ENCODE data around the gene KCNT1. TPM values are rescaled to one million over a fixed set of nuclear protein-coding genes. Genes with fewer than 3 reads are reported as not detected.
"Not testable (repeated sequence)": the region's sequence is repeated elsewhere in the genome, so short reads cannot be mapped to it uniquely, and the experiment has no call there.

Gene KCNT1
- not detected in 2 replicates for total RNA-seq

DNA sequence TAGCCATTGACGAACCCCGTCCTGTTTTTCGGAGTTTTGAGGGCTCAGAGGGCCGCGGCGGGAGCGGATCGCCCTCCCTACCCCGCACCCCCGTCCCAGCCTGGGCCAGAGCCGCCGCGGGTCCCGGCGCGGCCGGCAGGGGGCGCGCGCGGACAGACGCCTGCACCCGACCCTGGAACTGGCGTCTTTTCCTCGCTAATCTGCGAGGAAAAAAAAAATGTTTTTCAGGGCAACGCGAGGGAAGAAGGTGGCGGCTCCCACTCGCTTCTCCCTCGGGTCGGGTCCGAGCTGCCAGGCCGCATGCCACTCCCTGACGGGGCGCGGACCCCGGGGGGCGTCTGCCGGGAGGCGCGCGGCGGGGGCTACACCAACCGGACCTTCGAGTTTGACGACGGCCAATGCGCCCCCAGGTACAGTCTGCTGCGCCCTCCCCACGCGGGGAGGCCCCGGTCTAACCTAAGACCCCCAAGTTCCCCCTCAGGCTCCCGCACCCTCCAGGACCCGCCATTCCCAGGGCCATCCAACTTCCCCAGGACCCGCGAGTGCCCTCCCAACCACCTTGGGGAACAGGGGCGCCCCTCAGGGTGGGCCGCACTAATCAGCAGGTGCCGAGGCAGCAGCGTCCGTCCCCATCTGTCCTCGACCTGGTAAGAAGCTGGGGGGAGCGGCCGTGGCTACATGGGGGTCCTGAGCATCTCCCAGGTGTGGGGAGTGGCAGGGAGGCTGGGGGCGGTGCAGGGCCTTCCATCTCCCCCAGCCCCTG lies at the start of gene KCNT1:
Gene KCNT1 (plus strand): TSS at position 227 of the 763 bp plus-strand sequence. CDS start 74 bp downstream, at position 301.
- DNase-seq, result peak; percentile 62

DNA sequence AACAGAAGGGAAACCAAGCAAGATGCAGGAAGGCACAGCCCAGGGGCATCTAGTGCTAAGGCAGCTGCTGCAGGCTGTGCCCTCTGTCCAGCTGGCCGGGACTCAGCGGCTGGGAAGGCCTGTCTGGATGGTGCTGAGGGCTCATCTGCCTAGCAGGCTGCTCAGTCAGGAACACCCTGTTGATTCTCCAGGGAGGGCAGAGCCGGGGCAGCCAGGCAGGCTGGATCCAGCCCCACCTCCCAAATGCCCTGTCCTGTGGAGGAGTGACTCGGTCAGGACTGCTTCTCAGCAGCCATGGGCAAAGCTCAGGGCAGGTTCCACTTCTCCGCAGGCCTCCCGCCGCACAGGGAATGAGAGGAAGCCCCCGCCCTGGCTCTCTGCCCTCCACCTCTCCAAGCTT lies 46.7 kb upstream of the KCNT1 start:
- DNase-seq, result no peak

DNA sequence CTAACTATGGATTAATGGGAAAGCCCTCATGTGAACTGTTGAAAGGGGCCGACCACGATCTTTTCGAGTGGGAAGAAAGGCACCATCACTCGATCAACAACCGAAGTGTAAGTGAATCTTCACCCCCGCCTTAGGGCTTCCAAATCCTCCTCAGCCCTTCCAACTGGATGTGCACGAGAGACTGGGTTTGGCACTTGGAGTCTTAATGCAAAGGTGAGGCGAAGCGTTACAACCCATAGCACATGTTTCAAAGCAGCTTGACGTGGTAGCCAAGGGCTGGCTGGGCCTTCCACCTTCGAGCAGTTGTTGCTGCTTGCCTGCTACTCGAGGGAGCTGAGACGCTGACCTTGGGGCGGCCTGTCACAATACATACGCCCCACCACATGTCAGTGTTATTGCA lies 44.6 kb upstream of the KCNT1 start:
- no peak for DNase-seq

DNA sequence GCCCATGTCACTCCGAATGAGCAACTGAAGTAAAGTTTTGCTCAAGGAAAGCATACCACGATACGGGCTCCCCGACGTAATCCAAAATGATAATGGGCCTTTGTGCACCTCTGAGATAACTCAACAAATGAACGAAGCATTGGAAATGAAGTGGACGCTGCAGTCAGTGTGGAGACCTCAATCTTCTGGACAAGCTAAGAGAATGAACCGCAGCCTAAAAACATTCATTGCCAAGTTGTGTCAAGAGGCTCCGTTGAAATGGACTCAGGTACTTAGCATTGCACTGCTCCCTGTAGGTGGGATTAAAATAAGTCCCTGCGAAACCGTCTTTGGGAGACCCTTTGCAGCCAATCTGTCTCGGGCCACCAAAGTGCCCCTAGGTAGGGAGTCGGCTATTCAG lies 42.7 kb upstream of the KCNT1 start:
- no peak for DNase-seq

DNA sequence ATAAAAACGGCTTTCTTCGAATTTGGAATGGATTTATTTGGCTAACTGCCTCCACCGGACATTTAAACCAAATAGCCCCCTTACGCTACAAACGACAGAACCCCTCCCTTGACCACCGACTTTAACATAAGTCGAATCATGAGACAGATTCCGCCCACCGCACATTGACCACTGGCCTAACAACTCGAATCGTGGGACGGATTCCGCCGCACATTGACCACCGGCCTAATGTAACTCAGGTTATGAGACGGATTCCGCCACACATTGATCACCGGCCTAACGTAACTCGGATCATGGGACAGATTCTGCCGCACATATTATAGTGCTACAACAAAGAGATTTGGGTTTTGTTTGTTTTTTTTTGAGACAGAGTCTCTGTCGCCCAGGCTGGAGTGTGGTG lies 41.6 kb upstream of the KCNT1 start:
- DNase-seq, result no peak

DNA sequence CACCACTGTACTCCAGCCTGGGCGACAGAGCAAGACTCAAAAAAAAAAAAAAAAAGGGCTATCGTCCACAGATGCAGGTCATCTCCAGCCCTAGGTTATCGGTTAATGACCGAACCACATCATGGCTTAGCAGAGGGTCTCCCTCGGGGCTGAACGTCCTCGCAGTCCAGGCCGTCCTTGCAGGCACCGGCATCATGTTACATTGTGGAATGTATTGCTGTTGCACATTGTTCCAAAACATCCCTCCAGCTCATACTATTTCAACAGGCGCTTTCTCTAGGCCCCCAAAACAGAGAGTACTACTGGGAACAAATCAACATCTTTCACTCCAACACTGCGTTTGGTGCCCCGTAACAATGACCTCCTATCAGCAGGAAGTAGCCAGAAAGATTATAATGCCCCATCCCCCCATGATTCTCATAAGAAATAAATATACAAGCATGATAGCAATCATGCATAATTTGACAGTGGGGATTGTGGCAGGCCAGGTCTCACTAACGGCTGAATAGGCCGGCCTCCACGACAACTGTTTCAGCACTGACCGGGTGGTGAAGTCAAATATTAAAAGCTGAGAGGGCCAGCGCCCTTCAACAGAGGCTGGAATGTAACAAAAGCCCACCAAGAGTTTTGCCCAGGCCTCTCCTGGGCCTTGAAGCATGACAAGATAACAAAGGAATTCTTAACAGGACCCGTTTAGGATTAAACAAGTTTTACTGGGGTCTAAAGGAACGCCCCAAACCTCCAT lies 40.0 kb upstream of the KCNT1 start:
- DNase-seq, result no peak

DNA sequence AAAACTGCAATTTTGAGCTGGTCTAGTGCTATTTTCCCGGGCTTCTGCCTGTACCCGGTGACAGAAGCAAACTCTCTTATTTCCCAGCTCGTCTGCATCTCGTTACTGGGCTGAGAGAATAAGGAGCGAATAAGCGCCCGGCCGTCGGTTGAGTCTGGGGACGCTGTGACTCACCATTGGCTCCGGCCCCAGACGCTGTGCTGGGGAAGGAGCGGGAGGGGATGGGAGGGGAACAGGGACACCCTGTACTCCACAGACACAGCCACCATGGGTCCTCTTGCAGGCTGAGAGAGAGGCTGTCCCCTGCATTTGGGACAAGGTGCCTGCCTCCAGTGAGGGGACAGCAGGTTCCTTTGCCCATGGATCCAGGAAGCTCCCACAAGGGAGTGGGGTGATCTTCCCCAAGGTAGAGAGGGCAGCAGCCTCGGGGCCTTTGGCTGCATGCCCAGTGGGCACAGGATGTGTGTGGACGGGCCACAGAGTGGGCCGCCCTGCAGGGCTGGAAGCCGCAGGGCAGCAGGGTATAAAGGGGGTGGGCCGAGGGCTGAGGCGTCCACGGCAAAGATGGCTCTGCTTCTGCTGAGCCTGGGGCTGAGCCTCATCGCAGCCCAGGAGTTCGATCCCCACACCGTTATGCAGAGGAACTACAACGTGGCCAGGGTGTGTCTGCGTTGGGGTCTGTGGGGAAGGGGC lies 39.1 kb upstream of the KCNT1 start, which contains the start of gene LCN9:
Gene LCN9 (plus strand): TSS at position 552 of the 693 bp plus-strand sequence. CDS start 13 bp downstream, at position 565.
- DNase-seq, result peak; percentile 5

DNA sequence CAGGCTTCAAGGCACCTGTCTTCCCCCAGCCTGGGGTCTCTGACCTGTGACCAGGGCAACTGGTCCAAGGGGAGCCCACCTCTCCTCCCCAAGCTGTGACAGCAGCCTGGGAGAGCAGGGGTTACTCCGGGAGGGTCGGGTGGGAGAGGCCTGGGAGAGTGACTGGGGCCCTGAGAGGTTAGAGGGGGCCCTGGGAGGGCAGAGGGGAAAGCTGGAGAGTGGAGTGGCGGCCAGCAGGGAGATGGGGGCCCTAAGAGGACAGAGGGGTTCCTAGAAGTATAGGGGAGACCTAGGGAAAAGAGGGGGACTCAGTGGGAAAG lies 38.6 kb upstream of the KCNT1 start:
- no peak for DNase-seq

DNA sequence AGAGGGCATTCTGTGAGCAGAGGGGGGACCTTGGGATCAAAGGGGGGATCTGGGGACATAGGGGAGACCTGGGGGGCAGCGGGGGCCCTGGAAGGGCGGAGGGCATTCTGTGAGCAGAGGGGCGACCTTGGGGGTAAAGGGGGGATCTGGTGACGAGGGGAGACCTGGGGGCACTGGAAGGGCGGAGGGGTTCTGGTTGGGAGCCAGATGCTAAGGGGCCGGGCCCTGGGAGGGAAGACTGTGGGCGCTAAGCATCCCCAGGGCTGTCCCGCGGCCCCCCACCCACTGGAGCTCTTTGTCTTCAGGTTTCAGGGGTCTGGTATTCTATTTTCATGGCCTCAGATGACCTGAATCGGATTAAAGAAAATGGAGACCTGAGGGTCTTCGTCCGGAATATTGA lies 38.1 kb upstream of the KCNT1 start:
- DNase-seq, result no peak

DNA sequence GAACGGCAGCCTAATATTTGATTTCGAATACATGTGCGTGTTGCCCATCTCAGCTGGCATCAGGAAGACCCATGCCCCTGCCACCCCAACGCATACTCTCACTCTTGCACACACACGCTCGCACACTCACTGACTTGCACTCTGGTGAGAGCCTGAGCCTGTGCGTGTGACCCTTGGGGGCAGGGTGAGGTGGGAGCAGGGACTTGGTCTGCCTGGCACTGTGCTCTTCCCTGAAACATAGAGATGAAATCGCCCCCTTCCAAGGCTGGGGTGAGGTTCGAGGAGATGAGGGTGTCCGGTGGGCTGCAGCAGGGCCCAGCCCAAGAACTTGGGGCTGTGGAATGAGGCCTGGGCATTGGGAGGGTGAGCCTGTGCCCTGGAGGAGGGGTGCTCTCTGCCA lies 37.7 kb upstream of the KCNT1 start:
- DNase-seq, result no peak

DNA sequence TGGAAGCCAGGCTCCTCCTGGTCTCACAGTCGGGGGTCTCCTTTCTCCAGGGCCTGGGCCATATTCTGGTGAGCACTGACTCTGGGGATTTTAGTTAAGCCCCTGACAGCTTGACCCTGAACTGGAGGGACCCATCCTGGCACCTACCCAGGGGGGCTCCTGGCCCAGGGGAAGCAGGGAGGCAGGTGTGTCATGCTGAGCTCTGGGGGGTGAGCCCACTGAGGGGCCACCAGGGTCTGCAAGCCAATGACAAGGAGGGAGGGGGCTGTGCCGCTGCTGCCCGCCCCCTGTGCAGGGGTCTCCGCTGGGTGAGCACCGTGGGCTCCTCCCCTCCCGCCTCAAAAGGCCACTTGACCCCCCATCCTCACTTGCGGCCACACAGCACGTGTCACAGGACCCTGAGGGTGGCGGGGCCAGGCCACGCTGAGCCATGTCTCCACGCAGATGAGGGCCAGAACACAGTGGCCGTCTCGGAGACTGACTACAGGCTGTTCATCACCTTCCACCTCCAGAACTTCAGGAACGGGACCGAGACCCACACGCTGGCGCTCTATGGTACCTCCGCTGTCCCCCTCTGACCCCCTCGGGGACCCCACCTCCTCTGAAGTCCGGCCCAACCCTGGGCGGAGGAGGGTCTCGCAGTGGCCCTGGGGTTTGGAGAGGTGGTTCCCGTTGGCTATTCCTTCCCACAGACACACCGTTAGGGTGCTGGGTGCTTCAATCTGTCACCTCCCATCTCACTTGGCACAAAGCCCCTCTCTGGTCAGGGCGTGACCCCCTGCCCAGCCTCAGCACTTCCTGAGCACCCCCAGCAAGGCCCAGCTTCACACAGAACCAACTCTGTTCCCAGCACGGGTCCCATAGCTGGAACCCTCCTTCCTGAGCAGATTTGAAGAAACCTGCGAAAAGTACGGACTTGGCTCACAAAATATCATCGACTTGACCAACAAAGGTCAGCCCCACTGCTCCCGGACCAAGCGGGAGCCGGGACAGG lies 36.9 kb upstream of the KCNT1 start:
- no peak for DNase-seq

DNA sequence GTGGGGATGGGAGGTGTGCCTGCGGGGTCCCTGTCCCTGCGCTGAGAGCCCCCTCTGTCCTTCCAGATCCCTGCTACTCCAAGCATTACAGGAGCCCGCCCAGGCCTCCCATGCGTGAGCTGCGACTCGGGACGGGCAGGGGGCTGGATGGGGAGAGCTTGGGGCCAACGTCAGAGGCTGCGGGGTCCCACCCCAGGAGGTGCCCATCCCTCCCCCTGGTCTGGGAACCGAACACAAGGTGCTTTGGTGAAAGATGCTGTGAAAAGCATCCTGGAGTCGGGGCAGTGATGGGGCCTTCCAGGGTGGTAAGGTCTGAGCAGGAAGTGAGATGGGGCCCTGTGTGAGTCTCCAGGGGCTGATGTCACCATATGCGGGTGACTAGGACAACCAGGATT lies 36.2 kb upstream of the KCNT1 start:
- no peak for DNase-seq

DNA sequence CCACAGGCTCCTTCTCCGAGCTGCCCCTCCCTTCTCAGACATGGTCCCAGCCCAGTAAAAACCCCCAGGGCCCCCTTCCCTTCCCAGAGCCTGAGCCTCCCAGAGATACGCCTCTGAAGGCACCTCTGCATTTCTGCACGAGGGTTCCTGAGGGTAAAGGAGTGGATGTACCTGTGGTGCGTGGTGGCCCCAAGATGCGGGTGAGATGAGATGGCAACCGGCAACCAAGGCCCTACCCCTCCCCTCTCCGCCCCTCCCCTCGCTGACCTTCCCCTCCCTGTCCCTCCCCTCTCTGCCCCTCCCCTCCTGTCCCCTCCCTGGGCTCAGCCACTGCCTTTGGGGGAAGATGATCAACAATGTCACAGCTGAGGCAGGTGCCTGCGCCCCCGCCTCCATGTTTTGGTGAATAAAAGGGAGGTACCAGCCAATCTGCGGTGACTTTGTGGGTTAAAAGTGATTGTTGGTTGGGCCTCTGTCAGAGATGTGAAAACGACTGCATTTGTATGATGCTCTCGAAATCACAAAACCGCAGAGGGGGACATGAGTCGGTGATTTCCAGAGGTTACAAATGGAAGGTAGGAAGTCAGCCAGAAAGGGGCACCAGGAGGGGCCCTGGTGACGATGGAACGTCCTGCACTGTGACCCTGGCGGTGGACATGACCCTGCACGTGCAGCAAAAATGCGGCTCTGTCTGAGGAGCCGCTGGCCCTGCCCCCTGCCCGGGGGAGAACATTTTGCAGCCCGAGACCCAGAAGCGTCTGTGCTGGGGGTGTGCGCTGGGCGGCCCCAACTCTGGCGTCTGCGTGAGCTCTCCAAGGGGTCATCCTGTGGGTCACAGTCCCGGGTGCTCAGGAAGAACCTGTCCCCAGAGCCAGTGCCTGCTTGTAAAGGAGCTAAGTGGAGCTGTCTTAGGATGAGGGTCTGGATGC lies 35.2 kb upstream of the KCNT1 start:
- DNase-seq, result no peak

DNA sequence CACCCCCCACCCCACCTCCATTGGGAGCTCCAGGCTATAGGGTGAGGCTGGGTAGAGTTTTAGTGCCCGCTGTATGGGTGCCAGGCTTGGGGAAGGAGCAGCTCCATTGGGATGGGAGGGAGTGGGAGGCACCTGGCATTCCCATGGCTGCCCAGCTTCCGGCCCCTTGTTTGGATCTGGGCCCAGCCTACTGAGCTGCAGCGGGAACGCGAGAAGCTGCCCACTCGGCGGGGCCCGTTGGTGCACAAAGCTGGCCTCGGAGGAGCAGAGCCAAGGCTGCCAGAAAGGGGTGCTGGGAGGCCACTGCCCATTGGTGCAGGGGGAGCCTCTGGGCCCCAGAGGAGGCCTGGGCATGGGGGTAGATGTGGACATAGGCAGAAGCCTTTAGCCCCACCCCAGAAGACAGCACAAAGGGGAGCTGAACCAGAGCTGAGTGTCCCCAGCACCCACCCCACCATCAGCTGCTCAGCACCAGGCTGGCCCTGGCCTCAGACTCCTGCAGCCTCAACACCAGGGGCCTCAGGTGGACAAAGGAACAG lies 34.5 kb upstream of the KCNT1 start:
- DNase-seq, result no peak

DNA sequence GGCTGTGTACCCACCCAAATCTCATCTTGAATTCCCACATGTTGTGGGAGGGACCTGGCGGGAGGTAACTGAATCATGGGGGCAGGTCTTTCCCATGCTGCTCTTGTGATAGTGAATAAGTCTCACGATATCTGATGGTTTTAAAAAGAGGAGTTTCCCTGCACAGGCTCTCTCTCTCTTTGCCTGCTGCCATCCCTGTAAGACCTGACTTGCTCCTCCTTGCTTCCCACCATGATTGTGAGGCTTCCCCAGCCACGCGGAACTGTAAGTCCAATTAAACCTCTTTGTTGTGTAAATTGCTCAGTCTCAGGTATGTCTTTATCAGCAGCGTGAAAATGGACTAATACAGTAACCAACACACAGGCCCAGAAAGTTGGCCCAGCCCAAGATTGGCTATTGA lies 33.0 kb upstream of the KCNT1 start:
- DNase-seq, result not testable (repeated sequence)

DNA sequence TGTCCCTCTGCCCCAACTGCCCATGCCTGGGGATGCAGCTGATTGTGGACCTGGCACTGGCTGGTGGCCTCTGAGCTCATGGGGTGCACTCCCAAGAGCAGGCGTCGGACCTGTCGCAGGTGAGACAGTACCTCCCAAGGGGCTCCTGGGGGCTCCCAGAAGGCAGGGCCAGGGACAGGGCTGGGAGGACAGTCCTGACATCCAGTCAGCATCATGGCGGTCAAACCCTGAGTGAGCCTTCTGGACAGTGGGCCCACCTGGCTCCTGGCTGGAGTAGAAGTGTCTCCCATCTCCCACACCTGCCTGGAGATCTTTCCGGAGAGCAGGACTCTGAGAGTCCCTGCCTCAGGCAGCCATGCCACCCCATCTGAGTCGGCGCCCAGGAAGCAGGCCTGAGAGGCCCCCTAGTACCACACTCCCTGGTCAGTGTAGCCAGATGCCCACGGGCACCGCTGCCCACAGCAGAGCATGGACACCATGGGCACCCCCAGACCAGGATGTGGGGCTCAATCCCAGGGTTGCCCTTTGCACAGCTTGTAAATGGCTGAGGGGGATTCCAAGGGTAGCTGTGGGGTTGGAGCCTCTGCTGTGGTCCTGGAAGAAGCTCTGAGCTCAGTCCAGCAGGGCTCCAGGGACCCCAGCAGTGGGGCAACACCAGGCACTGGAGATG lies 32.2 kb upstream of the KCNT1 start:
- no peak for DNase-seq

DNA sequence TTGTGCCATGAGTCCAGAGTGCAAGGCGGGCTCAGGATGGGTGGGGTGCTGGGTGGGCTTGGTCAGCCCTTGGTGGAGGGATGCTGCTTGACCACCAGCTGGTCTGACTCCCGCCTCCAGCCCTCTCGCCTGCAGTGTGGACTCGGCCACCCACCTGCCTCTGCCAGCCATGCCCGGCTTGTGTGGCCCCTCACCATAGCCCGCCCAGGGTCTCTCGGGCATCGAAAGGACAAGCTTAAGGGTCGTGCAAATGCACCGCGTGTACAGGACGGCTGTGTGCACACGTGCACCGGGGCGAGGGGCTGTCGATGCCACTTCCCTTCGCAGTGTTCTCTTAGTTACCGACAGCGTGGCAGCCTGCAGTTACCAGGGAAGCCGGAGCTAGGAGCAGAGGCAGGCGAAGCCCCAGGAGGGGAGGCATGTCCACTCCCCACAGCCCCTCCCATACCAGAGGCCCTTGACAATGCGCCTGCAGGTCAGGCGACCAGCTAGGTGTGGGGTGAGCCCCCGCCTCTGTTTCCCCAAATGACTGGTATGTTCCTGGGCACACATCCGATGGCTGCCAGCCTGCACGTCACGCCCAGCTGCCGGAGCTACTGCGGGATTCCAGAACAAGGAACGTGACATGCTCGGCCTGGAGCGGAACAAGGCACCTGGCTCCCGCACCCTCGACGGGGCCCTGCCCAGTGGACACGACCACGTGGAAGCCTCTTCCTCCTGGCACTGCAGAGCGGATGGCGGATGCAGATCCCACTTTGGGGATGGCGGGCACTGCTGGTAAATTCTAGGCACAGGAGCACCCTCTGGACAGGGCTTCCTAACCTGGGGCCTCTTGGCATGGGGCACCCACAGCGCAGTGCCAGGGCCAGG lies 31.0 kb upstream of the KCNT1 start:
- DNase-seq, result no peak

DNA sequence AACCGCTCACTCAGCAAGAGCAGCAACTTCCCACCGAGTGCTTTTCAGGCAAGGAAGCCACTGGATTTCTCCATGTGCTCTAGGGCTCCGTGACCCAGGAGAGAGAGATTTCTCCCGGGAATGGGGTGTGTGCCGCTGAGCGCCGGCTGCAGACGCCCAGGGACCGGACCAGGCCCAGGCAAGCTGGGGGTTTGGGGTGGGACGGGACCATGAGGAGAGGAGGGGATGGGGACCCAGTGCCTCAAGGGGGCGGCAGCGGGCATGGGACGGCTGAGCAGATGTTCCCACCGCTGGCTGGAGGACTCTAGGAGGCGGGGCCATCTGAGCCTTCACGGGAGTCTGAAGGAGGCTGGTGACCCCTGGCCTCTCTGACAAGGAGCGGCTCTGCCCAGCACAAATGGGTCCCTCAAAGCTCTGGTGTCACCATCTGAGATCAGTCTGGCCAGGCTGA lies 30.4 kb upstream of the KCNT1 start:
- DNase-seq, result no peak

DNA sequence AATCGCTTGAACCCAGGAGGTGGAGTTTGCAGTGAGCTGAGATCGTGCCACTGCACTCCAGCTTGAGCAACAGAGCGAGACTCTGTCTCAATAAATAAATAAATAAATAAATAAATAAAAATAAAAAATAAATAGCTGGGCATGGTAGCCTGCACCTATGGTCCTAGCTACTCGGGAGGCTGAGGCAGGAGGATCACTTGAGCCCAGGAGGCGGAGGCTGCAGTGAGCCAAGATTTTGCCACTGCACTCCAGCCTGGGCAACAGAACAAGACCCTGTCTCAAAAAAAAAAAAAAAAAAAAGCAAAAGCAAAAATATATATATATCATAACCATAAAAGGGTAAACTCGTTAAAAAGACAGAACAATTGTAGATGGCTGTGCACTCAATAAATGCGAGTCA lies 29.2 kb upstream of the KCNT1 start:
- DNase-seq, result not testable (repeated sequence)
